Large intestine (tissue), 3 donors: ENCODE measurements around the gene IL4R. TPM values are rescaled to one million over a fixed set of nuclear protein-coding genes. Genes with fewer than 3 reads are reported as not detected.
"Not testable (repeated sequence)": the region's sequence is repeated elsewhere in the genome, so short reads cannot be mapped to it uniquely, and the experiment has no call there.

Source experiments
- DNase-seq, 2 donors: peaks; one replicate each; pipeline versions ENCODE4 v3.0.0 to v3.0.0-alpha.2; 2013
- H3K27ac ChIP-seq: one replicate; pipeline ENCODE4 v1.5.1; 2013; ENCODE audit warnings: low read length
- H3K27me3 ChIP-seq: 2 replicates; pipeline ENCODE4 v1.6.1; 2013; ENCODE audit warnings: low read length; ENCODE audit not compliant: control insufficient read depth, insufficient read depth
- H3K36me3 ChIP-seq: 2 replicates; pipeline ENCODE4 v1.6.1; 2013; ENCODE audit warnings: low read length; ENCODE audit not compliant: control insufficient read depth, insufficient read depth
- H3K4me1 ChIP-seq: one replicate; pipeline ENCODE4 v1.6.1; 2013; ENCODE audit warnings: low read length; ENCODE audit not compliant: control insufficient read depth, insufficient read depth
- H3K4me3 ChIP-seq: one replicate; pipeline ENCODE4 v1.5.1; 2013; ENCODE audit warnings: low read length
- H3K9me3 ChIP-seq: one replicate; pipeline ENCODE4 v1.6.1; 2013; ENCODE audit warnings: mild to moderate bottlenecking, low read depth, low read length, moderate library complexity; ENCODE audit not compliant: control insufficient read depth
- WGBS: methylation state at CpG from one replicate; pipeline ENCODE4 v1.1.5; 2013; ENCODE audit warnings: low lambda C conversion rate; ENCODE audit not compliant: insufficient coverage; 5-methylcytosine and 5-hydroxymethylcytosine counted together
- polyA plus RNA-seq: library from polyadenylated mRNA; unstranded; fragments of 120-200 nt; gene quantifications from one replicate; pipeline ENCODE4 v1.2.1, GENCODE V29; 2013

IL4R gene
- polyA plus RNA-seq, 1 donor = 50.6 TPM

GRCh38 chr16:27322858-27323780 lies 9.3 kb downstream of the IL4R start:
- no peak overlapping the region for H3K4me3 ChIP-seq
- H3K36me3 ChIP-seq = no peaks in the 10 kb centered on the region
- DNase-seq = peak; percentile 83 to 92
- no peaks in the 10 kb centered on the region for H3K27me3 ChIP-seq
- no CpG with 5 or more reads among the region's 9 CpGs for WGBS
- no peaks in the 10 kb centered on the region for H3K9me3 ChIP-seq
- peaks cover 61% of the 10 kb centered on the region for H3K4me1 ChIP-seq
- H3K27ac ChIP-seq = peak overlapping the region; percentile 77

- no CpG with 5 or more reads among the region's 13 CpGs for WGBS
- H3K4me1 ChIP-seq = peaks cover 56% of the 10 kb centered on the region
- H3K27ac ChIP-seq = peak overlapping the region; percentile 77
- no peaks in the 10 kb centered on the region for H3K36me3 ChIP-seq
- H3K27me3 ChIP-seq = no peaks in the 10 kb centered on the region
- DNase-seq = no peak
- H3K4me3 ChIP-seq = no peak overlapping the region
- H3K9me3 ChIP-seq = no peaks in the 10 kb centered on the region
Measured at GRCh38 chr16:27323781-27324561, 10.2 kb downstream of the IL4R start.

GRCh38 chr16:27324851-27325301 lies 11.1 kb downstream of the IL4R start:
- WGBS = 60% methylated on average over 1 of the region's 12 CpGs
- Histone ChIP-seq H3K4me3 (no peak overlapping the region), H3K4me1 (peaks cover 56% of the 10 kb centered on the region), H3K9me3 (no peaks in the 10 kb centered on the region), H3K27ac (peak overlapping the region; percentile 77), H3K27me3 (no peaks in the 10 kb centered on the region), H3K36me3 (no peaks in the 10 kb centered on the region)
- no peak for DNase-seq

GRCh38 chr16:27325736-27326135 lies 12.0 kb downstream of the IL4R start:
- H3K4me1 ChIP-seq = peaks cover 56% of the 10 kb centered on the region
- no peaks in the 10 kb centered on the region for H3K9me3 ChIP-seq
- no CpG with 5 or more reads among the region's 8 CpGs for WGBS
- no peak for DNase-seq
- H3K36me3 ChIP-seq = no peaks in the 10 kb centered on the region
- H3K27ac ChIP-seq = peak overlapping the region; percentile 77
- no peaks in the 10 kb centered on the region for H3K27me3 ChIP-seq
- H3K4me3 ChIP-seq = no peak overlapping the region

- Histone ChIP-seq H3K27me3 (no peaks in the 10 kb centered on the region), H3K9me3 (no peaks in the 10 kb centered on the region), H3K36me3 (peaks cover 4% of the 10 kb centered on the region), H3K4me1 (peaks cover 56% of the 10 kb centered on the region), H3K27ac (peak overlapping the region; percentile 77), H3K4me3 (no peak overlapping the region)
- no peak for DNase-seq
- no CpG with 5 or more reads among the region's 6 CpGs for WGBS
Measured at GRCh38 chr16:27326251-27326650, 12.5 kb downstream of the IL4R start.

GRCh38 chr16:27326738-27327585 lies 13.2 kb downstream of the IL4R start:
- no CpG with 5 or more reads among the region's 19 CpGs for WGBS

GRCh38 chr16:27327586-27327915 lies 13.8 kb downstream of the IL4R start:
- Histone ChIP-seq H3K27me3 (no peaks in the 10 kb centered on the region), H3K4me3 (no peak overlapping the region), H3K4me1 (peaks cover 50% of the 10 kb centered on the region), H3K36me3 (peaks cover 12% of the 10 kb centered on the region), H3K27ac (peak overlapping the region; percentile 77), H3K9me3 (no peaks in the 10 kb centered on the region)
- DNase-seq = no peak
- WGBS = 75% methylated on average over 1 of the region's 3 CpGs

More at GRCh38 chr16:27326738-27327585, 13.2 kb downstream of the IL4R start:
- H3K36me3 ChIP-seq = peaks cover 10% of the 10 kb centered on the region
- H3K4me1 ChIP-seq = peaks cover 54% of the 10 kb centered on the region
- no peaks in the 10 kb centered on the region for H3K27me3 ChIP-seq
- no peak overlapping the region for H3K4me3 ChIP-seq
- peak; percentile 77 to 87 for DNase-seq
- H3K9me3 ChIP-seq = no peaks in the 10 kb centered on the region
- H3K27ac ChIP-seq = peak overlapping the region; percentile 77

GRCh38 chr16:27328937-27329336 lies 15.2 kb downstream of the IL4R start:
- WGBS = no CpG with 5 or more reads among the region's 5 CpGs
- Histone ChIP-seq H3K36me3 (peaks cover 17% of the 10 kb centered on the region), H3K27ac (no peak overlapping the region), H3K9me3 (no peaks in the 10 kb centered on the region), H3K4me3 (no peak overlapping the region), H3K27me3 (no peaks in the 10 kb centered on the region), H3K4me1 (peaks cover 36% of the 10 kb centered on the region)
- no peak for DNase-seq

GRCh38 chr16:27329376-27330079 lies 15.8 kb downstream of the IL4R start:
- H3K9me3 ChIP-seq, H3K27me3 ChIP-seq, H3K4me3 ChIP-seq, DNase-seq: not testable (repeated sequence)
- Histone ChIP-seq H3K4me1 (peaks cover 31% of the 10 kb centered on the region), H3K27ac (peak overlapping the region; percentile 52), H3K36me3 (peaks cover 22% of the 10 kb centered on the region)
- 20% methylated on average over 1 of the region's 8 CpGs for whole genome bisulfite sequencing
